Measurements from ENCODE around the gene RESP18.

The RESP18 gene

GRCh38 chr2:219332542-219332941, at the start of gene RESP18:
Gene RESP18, minus strand, starts transcription at chr2:219332744.
- DNase-seq (ENCODE audit: low spot score), result no peak

DNA sequence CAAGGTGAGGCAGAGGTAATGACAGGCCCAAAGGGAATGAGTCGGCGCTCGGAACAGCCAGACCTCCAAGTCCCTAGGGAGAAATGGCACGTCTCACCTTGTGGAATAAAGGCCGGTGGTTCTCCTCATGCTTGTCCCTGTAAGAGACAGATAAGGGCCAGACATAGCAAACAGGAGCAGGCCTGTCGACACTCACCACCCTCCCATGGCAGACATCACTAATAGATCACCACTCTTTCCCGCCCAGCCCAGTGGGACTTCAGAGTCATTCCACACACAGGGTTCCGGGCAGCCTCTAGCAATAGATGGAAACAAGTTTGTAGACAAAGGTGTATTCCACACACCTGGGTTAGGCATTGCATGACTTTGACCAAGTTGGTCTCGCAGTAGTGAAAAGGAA, 48.9 kb upstream of the RESP18 start:
- no peak for DNase-seq (ENCODE audit: low spot score)

GRCh38 chr2:219380926-219381325, 48.4 kb upstream of the RESP18 start:
- DNase-seq (ENCODE audit: low spot score), result no peak

- DNase-seq (ENCODE audit: low spot score), result no peak
These were observed 45.8 kb upstream of the RESP18 start for GRCh38 chr2:219378163-219378851.

- no peak for DNase-seq (ENCODE audit: low spot score)
These were observed 36.9 kb upstream of the RESP18 start for GRCh38 chr2:219369447-219369861.

DNA sequence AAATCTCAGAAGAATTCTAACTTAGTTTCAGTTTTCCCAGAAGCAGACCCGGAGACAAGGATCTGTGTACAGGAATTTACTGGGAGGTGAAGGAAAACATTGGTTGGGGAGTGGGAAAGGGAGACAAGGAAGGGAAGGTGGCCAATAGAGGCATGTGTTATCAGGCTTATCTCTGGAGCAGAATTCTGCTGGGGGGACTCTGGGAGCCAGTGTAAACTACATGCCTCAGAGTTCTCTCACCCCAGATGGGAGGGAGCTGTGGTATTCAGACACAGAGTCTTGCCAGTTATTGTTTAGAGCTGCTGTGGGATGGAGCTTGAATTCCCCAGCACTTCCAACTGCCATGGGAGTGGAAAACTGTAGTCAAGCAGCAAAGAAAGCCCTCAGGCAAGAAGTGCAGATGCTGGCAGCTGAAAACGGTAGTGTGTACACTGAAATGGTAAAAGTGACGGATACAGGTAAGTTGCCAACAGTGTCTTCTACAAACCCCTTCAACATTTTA, 36.2 kb upstream of the RESP18 start:
- no peak for DNase-seq (ENCODE audit: low spot score)

GRCh38 chr2:219362524-219363164, 30.1 kb upstream of the RESP18 start:
- peak; percentile 32 for DNase-seq (ENCODE audit: low spot score)

GRCh38 chr2:219362072-219362471, 29.5 kb upstream of the RESP18 start:
- DNase-seq (ENCODE audit: low spot score), result no peak

DNA sequence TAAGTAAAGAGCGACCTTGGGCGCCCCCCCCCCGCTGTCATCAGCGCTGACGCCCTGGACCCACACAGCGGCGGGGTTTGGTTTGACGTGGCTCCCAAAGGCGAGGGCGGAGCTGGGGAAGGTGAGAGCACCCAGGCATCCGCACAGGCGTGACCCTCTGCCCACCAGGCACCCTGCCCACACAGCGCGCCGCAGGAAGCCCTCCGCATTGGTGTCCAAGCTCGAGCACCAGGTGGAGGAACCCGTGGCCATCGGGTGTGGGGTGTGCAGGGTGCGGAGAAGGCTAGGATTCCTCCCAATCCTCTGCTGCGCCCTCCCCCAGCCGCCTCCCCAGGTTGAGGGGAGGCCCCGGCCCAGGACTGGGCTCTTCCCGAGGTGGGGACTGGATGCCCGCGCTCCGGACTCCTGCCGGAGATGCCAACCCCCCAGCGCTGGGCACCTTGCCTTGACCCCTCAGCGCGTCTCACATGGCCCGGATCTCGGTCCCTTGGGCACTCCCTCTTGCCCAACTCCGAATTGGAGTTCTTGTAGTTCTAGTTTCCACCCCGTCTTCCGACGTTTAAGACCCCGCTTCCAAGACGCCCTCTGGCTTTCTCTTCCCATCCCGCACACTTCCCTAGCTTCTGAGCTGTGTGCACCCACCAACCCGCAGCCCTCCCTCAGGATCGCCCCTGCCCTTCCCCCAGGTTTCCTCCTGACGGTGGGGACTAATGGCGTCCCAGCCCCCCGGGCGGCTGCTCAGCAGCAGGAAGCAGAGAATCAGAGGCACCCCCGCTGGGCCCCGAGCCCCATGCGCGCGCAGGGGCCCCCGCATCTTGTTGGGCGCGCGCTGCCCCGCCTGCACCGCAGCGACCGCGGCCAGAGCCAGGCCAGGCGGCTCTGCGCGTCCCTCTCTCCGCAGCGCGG, 25.9 kb upstream of the RESP18 start:
- no peak for DNase-seq (ENCODE audit: low spot score)

DNA sequence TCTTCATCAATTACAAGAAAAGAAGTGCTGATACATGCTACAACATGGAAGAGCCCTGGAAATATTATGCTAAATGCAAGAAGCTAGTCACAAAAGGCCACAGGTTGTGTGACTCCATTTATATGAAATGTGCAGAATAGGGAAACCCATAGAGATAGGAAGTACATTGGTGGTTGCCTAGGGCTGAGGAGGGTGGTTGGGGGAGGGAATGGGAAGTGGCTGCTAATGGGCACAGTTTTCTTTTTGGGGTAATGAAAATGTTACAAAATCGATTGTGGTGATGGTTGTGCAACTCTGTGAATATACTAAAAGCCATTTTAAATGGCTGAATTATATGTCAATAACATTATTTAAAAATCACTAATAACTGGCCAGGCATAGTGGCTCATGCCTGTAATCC, 24.3 kb upstream of the RESP18 start:
- DNase-seq (ENCODE audit: low spot score), result no peak

DNA sequence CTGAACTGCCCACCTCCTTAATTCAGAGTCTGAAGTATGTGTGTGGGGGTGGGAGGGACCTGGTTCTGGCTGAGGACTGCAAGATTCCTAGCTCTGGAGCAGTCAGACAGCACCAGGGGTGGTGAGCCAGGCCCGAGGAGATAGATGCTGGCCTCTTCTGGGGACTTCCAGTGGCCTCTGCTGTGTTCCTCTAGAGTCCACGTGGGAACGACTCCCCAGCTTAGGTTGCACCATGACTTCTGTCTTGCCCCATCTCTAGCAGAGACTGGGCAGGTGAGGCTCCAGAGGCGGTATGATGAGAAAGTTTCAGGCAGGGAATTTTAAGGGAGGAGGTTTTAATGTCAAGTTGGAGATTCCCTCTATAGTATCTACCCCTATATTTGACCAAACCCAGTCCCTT, 22.0 kb upstream of the RESP18 start:
- no peak for DNase-seq (ENCODE audit: low spot score)

GRCh38 chr2:219353129-219353528, 20.6 kb upstream of the RESP18 start:
- no peak for DNase-seq (ENCODE audit: low spot score)

DNA sequence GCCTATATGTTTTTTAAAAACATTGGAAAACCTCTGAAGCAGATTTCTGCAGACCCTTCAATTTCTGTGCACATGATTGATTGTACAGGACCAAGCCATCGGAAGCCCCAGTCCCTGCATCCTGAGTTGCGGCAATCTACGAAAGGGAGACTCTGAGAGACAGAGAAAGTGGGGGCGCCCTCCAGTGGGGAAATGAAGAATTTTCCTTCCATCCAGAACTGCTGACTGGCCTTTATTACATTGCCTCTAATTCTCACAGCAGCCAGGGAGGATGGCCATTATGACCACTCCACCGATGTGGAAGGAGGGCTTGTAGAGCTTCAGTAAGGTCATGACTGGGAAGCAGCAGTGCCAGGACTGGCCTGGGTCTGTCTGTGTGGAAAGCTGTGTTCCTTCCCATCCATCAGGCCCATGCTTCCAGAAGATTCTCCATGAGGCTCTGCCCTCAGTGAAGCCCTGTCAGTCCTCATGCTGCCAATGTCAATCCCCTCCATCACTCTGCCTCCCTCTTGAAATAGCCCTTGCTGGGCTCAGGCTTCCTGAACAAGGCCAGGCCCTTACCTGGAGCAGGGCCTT, 20.0 kb upstream of the RESP18 start:
- peak; percentile 58 for DNase-seq (ENCODE audit: low spot score)

DNA sequence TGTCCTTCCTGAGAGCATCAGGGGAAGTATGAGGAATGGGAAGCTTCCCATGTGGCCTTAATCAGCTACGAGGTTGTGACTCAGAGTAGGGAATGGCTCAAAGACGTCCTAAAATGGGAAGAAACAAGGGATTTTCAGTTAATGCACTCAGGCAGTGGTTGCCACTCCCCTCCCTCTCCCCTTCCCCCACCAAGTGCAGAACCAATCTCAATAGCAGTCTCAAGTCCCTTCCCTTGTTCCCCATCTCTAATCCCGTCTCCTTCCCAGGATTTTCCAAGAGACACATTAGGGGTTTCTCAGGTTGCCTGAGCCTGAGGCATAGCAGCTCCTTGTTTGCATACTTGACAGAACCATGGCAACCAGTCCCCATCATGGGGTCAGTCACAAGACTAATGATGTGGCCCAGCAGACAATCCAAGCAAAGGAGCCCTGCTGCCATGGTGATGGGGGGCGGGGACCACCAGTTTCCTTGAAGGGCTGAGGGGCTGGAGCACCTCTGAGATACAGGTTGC, 18.2 kb upstream of the RESP18 start:
- no peak for DNase-seq (ENCODE audit: low spot score)

GRCh38 chr2:219350215-219350614, 17.7 kb upstream of the RESP18 start:
- no peak for DNase-seq (ENCODE audit: low spot score)

DNA sequence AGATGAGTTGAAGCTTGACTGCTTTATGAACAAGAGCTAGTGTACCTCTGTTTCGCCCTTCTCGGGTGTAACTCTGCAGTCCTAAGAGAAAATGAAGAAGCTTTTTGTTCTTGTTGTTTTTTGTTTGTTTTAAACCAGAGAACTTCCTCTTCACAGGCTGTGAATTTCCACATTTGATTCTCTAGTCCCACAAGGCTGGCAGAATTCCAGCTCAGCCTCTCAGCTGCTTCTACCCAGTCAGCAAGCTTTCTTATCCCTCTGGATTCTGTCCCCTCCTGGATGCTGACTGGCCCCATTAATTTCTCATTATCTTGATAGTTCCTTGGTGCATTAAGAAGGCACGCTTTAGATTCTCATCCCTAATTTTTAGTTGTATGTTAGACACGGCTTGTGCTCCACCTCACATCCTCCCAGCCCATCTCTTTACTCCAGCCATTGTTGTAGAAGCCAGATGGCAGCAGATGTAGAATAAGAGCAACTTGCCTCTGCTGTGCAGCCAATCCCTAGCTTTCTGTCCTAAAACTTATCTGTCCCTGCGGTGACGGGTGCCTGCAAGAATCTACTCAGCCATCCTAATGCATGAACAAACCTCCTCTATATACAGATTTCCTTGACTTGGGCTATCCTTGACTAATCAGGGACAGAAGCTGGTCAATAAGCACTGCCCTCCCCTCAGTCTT, 12.3 kb upstream of the RESP18 start:
- no peak for DNase-seq (ENCODE audit: low spot score)

DNA sequence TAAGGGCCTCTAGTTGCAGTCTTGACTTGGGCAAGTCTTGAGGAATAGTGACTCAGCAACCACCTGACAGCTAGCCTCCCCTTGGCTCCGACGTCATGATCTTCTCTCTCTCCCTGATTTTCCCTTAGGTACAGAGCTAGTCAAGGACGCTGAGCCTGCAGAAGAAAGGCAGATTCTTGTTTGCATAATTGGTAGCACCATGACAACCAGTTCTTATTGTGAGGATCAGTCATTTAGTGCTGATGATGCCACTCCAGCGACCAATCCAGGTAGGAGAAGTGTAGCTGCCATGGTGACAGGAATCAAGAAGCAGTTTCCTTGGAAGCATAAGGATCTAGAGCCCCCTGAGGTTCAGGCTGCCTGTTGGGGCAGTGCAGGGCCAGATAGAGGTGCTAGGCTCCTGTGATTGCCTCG, 2.8 kb upstream of the RESP18 start:
- DNase-seq (ENCODE audit: low spot score), result no peak

DNA sequence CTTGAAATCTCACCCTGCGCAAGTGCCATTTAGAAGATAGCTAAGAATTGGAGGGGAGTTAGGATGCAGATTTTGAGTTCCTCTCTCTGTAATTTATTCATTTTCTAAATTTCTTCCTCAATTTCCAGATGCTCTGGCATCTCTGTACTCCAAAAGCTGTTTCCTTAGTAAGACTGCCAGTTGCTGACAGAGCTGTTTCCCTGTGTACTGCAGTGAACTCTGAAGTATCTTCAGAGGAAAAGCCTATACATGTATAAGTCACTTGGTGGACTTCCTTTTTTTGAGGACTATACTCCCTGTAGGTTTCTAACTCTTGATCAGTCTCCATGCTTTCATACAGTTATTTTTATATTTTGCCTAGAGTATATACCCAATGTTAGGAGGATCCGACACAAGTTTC, 1.5 kb upstream of the RESP18 start:
- DNase-seq (ENCODE audit: low spot score), result no peak

GRCh38 chr2:219331560-219332213, 857 bp downstream of the RESP18 start:
- DNase-seq (ENCODE audit: low spot score), result no peak

- DNase-seq (ENCODE audit: low spot score), result no peak
These were observed 4.8 kb downstream of the RESP18 start for GRCh38 chr2:219327719-219328118.
